ENCODE measurements around the gene CES1. TPM values are rescaled to one million over a fixed set of nuclear protein-coding genes. Genes with fewer than 3 reads are reported as not detected.

Gene CES1
- total and polyA plus RNA-seq, 2 of the 8 experiments (the other 6 are each of a cell fraction or from before 2014, with no cell fraction given) = 0.91 to 1.2 TPM

DNA sequence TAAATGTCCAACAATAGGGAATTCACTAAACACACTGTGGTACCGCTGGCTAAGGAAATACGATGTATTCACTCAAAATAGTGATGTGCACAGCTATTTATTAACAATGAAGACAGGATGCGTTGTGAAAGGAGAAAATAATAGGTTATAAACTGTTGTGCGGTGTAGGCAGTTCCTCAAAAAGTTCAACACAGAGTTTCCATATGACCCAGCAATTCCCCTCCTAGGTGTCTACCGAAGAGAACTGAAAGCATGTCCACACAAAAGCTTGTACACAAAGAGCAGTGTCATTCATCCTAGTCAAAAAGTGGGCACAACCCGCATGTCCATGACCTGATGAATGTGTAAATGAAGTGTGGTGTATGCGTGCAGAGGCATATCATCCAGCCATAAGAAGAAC is 1.2 kb upstream of the CES1 start:
- CTCF ChIA-PET (ENCODE audit: partially characterized antibody) = interaction anchor here (1.3 to 2.3 kb wide), 2 partner anchors 8 to 133 kb away, joined by 3 to 12 read pairs; no protein-coding TSS in a partner anchor
- Histone ChIP-seq H3K56ac (replicated peaks; ENCODE audit: insufficient read length, low read depth, low read length) (no peak overlapping the region), H3K23me2 (ENCODE audit: low read depth, low read length) (no peaks in the 10 kb centered on the region), H3K79me1 (ENCODE audit: low read depth, low read length) (no peaks in the 10 kb centered on the region), H4K20me1 (replicated peaks in 1 of 2; ENCODE audit: control insufficient read depth in 1 of 2, insufficient read depth in 2 of 2, low read length in 2 of 2) (no peaks in the 10 kb centered on the region), H3K23ac (ENCODE audit: insufficient read length) (no peak overlapping the region), H3K9ac (replicated peaks in 1 of 4; ENCODE audit: extremely low read depth in 1 of 4, low read depth in 3 of 4, low read length in 3 of 4) (no peak overlapping the region), H2BK20ac (ENCODE audit: low read length) (no peak overlapping the region), H3K4me3 (ENCODE audit: extremely low read depth in 1 of 4, insufficient read depth in 2 of 4, low read depth in 3 of 4, low read length in 4 of 4) (no peak overlapping the region), H3K18ac (ENCODE audit: extremely low read depth, low read length) (no peak overlapping the region), H3K14ac (ENCODE audit: insufficient read length) (no peak overlapping the region), H2BK15ac (ENCODE audit: low read length) (no peak overlapping the region), H3K4ac (replicated peaks; ENCODE audit: insufficient read length, low read depth, low read length) (no peak overlapping the region), H3K9me3 (ENCODE audit: insufficient read depth in 2 of 2, low read depth in 1 of 2, low read length in 1 of 2) (no peaks in the 10 kb centered on the region), H2BK120ac (replicated peaks; ENCODE audit: low read depth, low read length) (no peak overlapping the region), H4K91ac (replicated peaks; ENCODE audit: insufficient read length, low read length) (no peak overlapping the region), H3K4me2 (ENCODE audit: insufficient read depth in 1 of 2, low read depth in 2 of 2, low read length in 2 of 2) (no peak overlapping the region; a peak in 1 of 4 replicates), H2AK5ac (ENCODE audit: low read depth, low read length) (no peak overlapping the region), H2BK12ac (ENCODE audit: low read depth, low read length) (no peak overlapping the region), H2BK5ac (ENCODE audit: low read depth, low read length) (no peak overlapping the region), H4K8ac (ENCODE audit: extremely low read depth, insufficient read depth, low read length) (no peak overlapping the region), H2AFZ (ENCODE audit: low read length) (no peak overlapping the region), H3K79me2 (ENCODE audit: control insufficient read depth in 1 of 2, insufficient read depth in 2 of 2, low read length in 2 of 2) (no peaks in the 10 kb centered on the region), H3K27ac (ENCODE audit: low read depth, low read length) (no peak overlapping the region), H3K4me1 (replicated peaks in 1 of 4; ENCODE audit: control insufficient read depth in 3 of 4, insufficient read depth in 4 of 4, low read length in 3 of 4) (no peaks in the 10 kb centered on the region), H4K5ac (ENCODE audit: insufficient read length, low read depth, low read length) (no peak overlapping the region), H3K36me3 (ENCODE audit: control insufficient read depth in 2 of 4, insufficient read depth in 4 of 4, low read length in 3 of 4) (no peaks in the 10 kb centered on the region), H3K27me3 (replicated peaks in 1 of 4; ENCODE audit: control insufficient read depth in 3 of 4, extremely low read depth in 1 of 4, insufficient read depth in 3 of 4, low read length in 3 of 4) (no peaks in the 10 kb centered on the region)
- 89% methylated on average over 7 of the region's 7 CpGs; no CpG with 5 or more reads in 1 of the 2 experiments for WGBS, 2 experiments (ENCODE audit: extremely low coverage in 1 of 2, insufficient coverage in 1 of 2, insufficient read length in 1 of 2, insufficient replicate concordance in 2 of 2, low coverage in 1 of 2, low lambda C conversion rate in 2 of 2, missing lambda C conversion rate in 1 of 2)
- POLR2A ChIA-PET (ENCODE audit: partially characterized antibody) = interaction anchor here (0.6 kb wide), 1 partner anchor 1322 kb away, joined by 3 read pairs; no protein-coding TSS in a partner anchor
- DNase-seq (ENCODE audit: low read depth in 1 of 2, low spot score in 2 of 2) (no peak), FAIRE-seq (no peak)
- TF ChIP-seq ASH2L (IDR thresholded peaks at IDR 0.05; ENCODE audit: low read length) (no peak), RXRA (IDR thresholded peaks at IDR 0.05; ENCODE audit: insufficient read depth, low read depth, low read length) (no peak)

Data from H1 (cell line).